Measurements from ENCODE around the gene SSTR4.

Gene SSTR4

GRCh38 chr20:23080521-23080920 lies 45.4 kb downstream of the SSTR4 start:
- Histone ChIP-seq H3K27ac (ENCODE audit: low read depth, low read length, severe bottlenecking) (no peak overlapping the region), H3K9me3 (ENCODE audit: control insufficient read depth, low read length) (no peaks in the 10 kb centered on the region), H3K36me3 (ENCODE audit: control insufficient read depth, insufficient read depth, low read length) (no peaks in the 10 kb centered on the region), H3K4me1 (ENCODE audit: control insufficient read depth, insufficient read depth, low read length, poor library complexity, severe bottlenecking) (peaks cover 16% of the 10 kb centered on the region), H3K4me3 (ENCODE audit: extremely low read depth, insufficient read depth, low read length, poor library complexity, severe bottlenecking) (no peak overlapping the region)
- WGBS, 2 experiments (ENCODE audit: insufficient coverage in 2 of 2) = 87 to 92% methylated on average over 8 to 10 of the region's 10 CpGs

GRCh38 chr20:23081263-23081819 lies 46.2 kb downstream of the SSTR4 start:
- Histone ChIP-seq H3K36me3 (ENCODE audit: control insufficient read depth, insufficient read depth, low read length) (no peaks in the 10 kb centered on the region), H3K4me3 (ENCODE audit: extremely low read depth, insufficient read depth, low read length, poor library complexity, severe bottlenecking) (no peak overlapping the region), H3K4me1 (ENCODE audit: control insufficient read depth, insufficient read depth, low read length, poor library complexity, severe bottlenecking) (peaks cover 16% of the 10 kb centered on the region), H3K27ac (ENCODE audit: low read depth, low read length, severe bottlenecking) (no peak overlapping the region), H3K9me3 (ENCODE audit: control insufficient read depth, low read length) (no peaks in the 10 kb centered on the region)
- 88 to 95% methylated on average over 8 to 9 of the region's 9 CpGs for WGBS, 2 experiments (ENCODE audit: insufficient coverage in 2 of 2)

- Histone ChIP-seq H3K4me3 (ENCODE audit: extremely low read depth, insufficient read depth, low read length, poor library complexity, severe bottlenecking) (no peak overlapping the region), H3K36me3 (ENCODE audit: control insufficient read depth, insufficient read depth, low read length) (no peaks in the 10 kb centered on the region), H3K9me3 (ENCODE audit: control insufficient read depth, low read length) (no peaks in the 10 kb centered on the region), H3K27ac (ENCODE audit: low read depth, low read length, severe bottlenecking) (no peak overlapping the region), H3K4me1 (ENCODE audit: control insufficient read depth, insufficient read depth, low read length, poor library complexity, severe bottlenecking) (peaks cover 16% of the 10 kb centered on the region)
- WGBS, 2 experiments (ENCODE audit: insufficient coverage in 2 of 2) = 42 to 51% methylated on average over 3 to 7 of the region's 9 CpGs
These were observed 47.9 kb downstream of the SSTR4 start for GRCh38 chr20:23082846-23083552.

- Histone ChIP-seq H3K27ac (ENCODE audit: low read depth, low read length, severe bottlenecking) (no peak overlapping the region), H3K9me3 (ENCODE audit: control insufficient read depth, low read length) (no peaks in the 10 kb centered on the region), H3K4me1 (ENCODE audit: control insufficient read depth, insufficient read depth, low read length, poor library complexity, severe bottlenecking) (peaks cover 11% of the 10 kb centered on the region), H3K36me3 (ENCODE audit: control insufficient read depth, insufficient read depth, low read length) (no peaks in the 10 kb centered on the region), H3K4me3 (ENCODE audit: extremely low read depth, insufficient read depth, low read length, poor library complexity, severe bottlenecking) (no peak overlapping the region)
- 92 to 96% methylated on average over 8 to 9 of the region's 15 CpGs for WGBS, 2 experiments (ENCODE audit: insufficient coverage in 2 of 2)
These were observed 48.6 kb downstream of the SSTR4 start for GRCh38 chr20:23083553-23084220.

- Histone ChIP-seq H3K9me3 (ENCODE audit: control insufficient read depth, low read length) (no peaks in the 10 kb centered on the region), H3K4me3 (ENCODE audit: extremely low read depth, insufficient read depth, low read length, poor library complexity, severe bottlenecking) (no peak overlapping the region), H3K36me3 (ENCODE audit: control insufficient read depth, insufficient read depth, low read length) (no peaks in the 10 kb centered on the region), H3K4me1 (ENCODE audit: control insufficient read depth, insufficient read depth, low read length, poor library complexity, severe bottlenecking) (peaks cover 9% of the 10 kb centered on the region), H3K27ac (ENCODE audit: low read depth, low read length, severe bottlenecking) (no peak overlapping the region)
- WGBS, 2 experiments (ENCODE audit: insufficient coverage in 2 of 2) = 93 to 97% methylated on average over 9 to 17 of the region's 17 CpGs
These were observed 49.3 kb downstream of the SSTR4 start for GRCh38 chr20:23084282-23084844.

GRCh38 chr20:23084845-23085365 lies 49.8 kb downstream of the SSTR4 start:
- WGBS, 2 experiments (ENCODE audit: insufficient coverage in 2 of 2) = 95 to 98% methylated on average over 19 to 24 of the region's 24 CpGs
- Histone ChIP-seq H3K9me3 (ENCODE audit: control insufficient read depth, low read length) (no peaks in the 10 kb centered on the region), H3K4me1 (ENCODE audit: control insufficient read depth, insufficient read depth, low read length, poor library complexity, severe bottlenecking) (peaks cover 9% of the 10 kb centered on the region), H3K4me3 (ENCODE audit: extremely low read depth, insufficient read depth, low read length, poor library complexity, severe bottlenecking) (no peak overlapping the region), H3K36me3 (ENCODE audit: control insufficient read depth, insufficient read depth, low read length) (no peaks in the 10 kb centered on the region), H3K27ac (ENCODE audit: low read depth, low read length, severe bottlenecking) (no peak overlapping the region)

GRCh38 chr20:23085436-23086055 lies 50.4 kb downstream of the SSTR4 start:
- H3K4me3 ChIP-seq (ENCODE audit: extremely low read depth, insufficient read depth, low read length, poor library complexity, severe bottlenecking) = no peak overlapping the region
- peaks cover 9% of the 10 kb centered on the region for H3K4me1 ChIP-seq (ENCODE audit: control insufficient read depth, insufficient read depth, low read length, poor library complexity, severe bottlenecking)
- no peaks in the 10 kb centered on the region for H3K36me3 ChIP-seq (ENCODE audit: control insufficient read depth, insufficient read depth, low read length)
- no peaks in the 10 kb centered on the region for H3K9me3 ChIP-seq (ENCODE audit: control insufficient read depth, low read length)
- no peak overlapping the region for H3K27ac ChIP-seq (ENCODE audit: low read depth, low read length, severe bottlenecking)
- 93% methylated on average over 21 of the region's 23 CpGs for WGBS, 2 experiments (ENCODE audit: insufficient coverage in 2 of 2)

- WGBS, 2 experiments (ENCODE audit: insufficient coverage in 2 of 2) = 82 to 88% methylated on average over 27 to 28 of the region's 28 CpGs
These were observed 51.0 kb downstream of the SSTR4 start, which contains the start of gene CD93 for GRCh38 chr20:23086056-23086566. TSS of gene CD93 (minus strand) at chr20:23086324. CDS start at chr20:23086192, 132 bp downstream.

GRCh38 chr20:23086931-23087411 lies 51.9 kb downstream of the SSTR4 start:
- H3K36me3 ChIP-seq (ENCODE audit: control insufficient read depth, insufficient read depth, low read length) = no peaks in the 10 kb centered on the region
- H3K9me3 ChIP-seq (ENCODE audit: control insufficient read depth, low read length) = no peaks in the 10 kb centered on the region
- peaks cover 7% of the 10 kb centered on the region for H3K4me1 ChIP-seq (ENCODE audit: control insufficient read depth, insufficient read depth, low read length, poor library complexity, severe bottlenecking)
- no peak overlapping the region for H3K4me3 ChIP-seq (ENCODE audit: extremely low read depth, insufficient read depth, low read length, poor library complexity, severe bottlenecking)
- no peak overlapping the region for H3K27ac ChIP-seq (ENCODE audit: low read depth, low read length, severe bottlenecking)
- 81 to 89% methylated on average over 12 of the region's 14 CpGs for WGBS, 2 experiments (ENCODE audit: insufficient coverage in 2 of 2)

More at GRCh38 chr20:23086056-23086566, 51.0 kb downstream of the SSTR4 start, which contains the start of gene CD93:
- Histone ChIP-seq H3K36me3 (ENCODE audit: control insufficient read depth, insufficient read depth, low read length) (no peaks in the 10 kb centered on the region), H3K27ac (ENCODE audit: low read depth, low read length, severe bottlenecking) (no peak within 1 kb of the TSS), H3K4me1 (ENCODE audit: control insufficient read depth, insufficient read depth, low read length, poor library complexity, severe bottlenecking) (peaks cover 9% of the 10 kb centered on the region), H3K4me3 (ENCODE audit: extremely low read depth, insufficient read depth, low read length, poor library complexity, severe bottlenecking) (no peak within 1 kb of the TSS), H3K9me3 (ENCODE audit: control insufficient read depth, low read length) (no peaks in the 10 kb centered on the region)
